HL-60 (cell line): ENCODE measurements around the gene RAP1GAP.

Source experiments
- DNase-seq, 2 experiments: peaks; one replicate each; pipeline ENCODE4 v3.0.0-alpha.2; 2010 to 2020; ENCODE audit warnings: low read depth in 1 of 2, low spot score in 1 of 2
- H3K27ac ChIP-seq: fragments of 250-450 bp; sonication (Bioruptor Pico); replicated peaks from 2 replicates; pipeline ENCODE4 v1.5.1; 2020; ENCODE audit warnings: mild to moderate bottlenecking, moderate library complexity
- H3K27me3 ChIP-seq: fragments of 250-450 bp; sonication (Bioruptor Pico); 2 replicates; pipeline ENCODE4 v1.5.1; 2021; ENCODE audit warnings: mild to moderate bottlenecking, moderate library complexity; ENCODE audit not compliant: insufficient read depth, poor library complexity, severe bottlenecking
- H3K4me3 ChIP-seq: replicated peaks from 2 replicates; pipeline ENCODE4 v1.5.1; 2011; ENCODE audit warnings: mild to moderate bottlenecking, control low read depth, low read length; ENCODE audit not compliant: insufficient read depth
- GABPA ChIP-seq: IDR thresholded peaks from 2 replicates; pipeline ENCODE4 v1.6.1; 2012; ENCODE audit warnings: low read depth
- POLR2AphosphoS5 ChIP-seq: IDR thresholded peaks from 2 replicates; pipeline ENCODE4 v1.6.1; 2012; ENCODE audit warnings: low read depth
- SPI1 ChIP-seq: IDR thresholded peaks from 2 replicates; pipeline ENCODE4 v1.6.1; 2012; ENCODE audit warnings: low read depth, mild to moderate bottlenecking, borderline replicate concordance
- TF ChIP-seq, protein P1 (sequence below): IDR thresholded peaks from one replicate; pipeline ENCODE4 v1.5.1; 2011; ENCODE audit warnings: low read length, control low read depth, inconsistent platforms; ENCODE audit not compliant: insufficient read depth
- TF ChIP-seq, protein P2 (sequence below): IDR thresholded peaks from 2 replicates; pipeline ENCODE4 v1.6.1; 2012; ENCODE audit warnings: low read depth; ENCODE audit not compliant: insufficient replicate concordance

RAP1GAP gene

DNA sequence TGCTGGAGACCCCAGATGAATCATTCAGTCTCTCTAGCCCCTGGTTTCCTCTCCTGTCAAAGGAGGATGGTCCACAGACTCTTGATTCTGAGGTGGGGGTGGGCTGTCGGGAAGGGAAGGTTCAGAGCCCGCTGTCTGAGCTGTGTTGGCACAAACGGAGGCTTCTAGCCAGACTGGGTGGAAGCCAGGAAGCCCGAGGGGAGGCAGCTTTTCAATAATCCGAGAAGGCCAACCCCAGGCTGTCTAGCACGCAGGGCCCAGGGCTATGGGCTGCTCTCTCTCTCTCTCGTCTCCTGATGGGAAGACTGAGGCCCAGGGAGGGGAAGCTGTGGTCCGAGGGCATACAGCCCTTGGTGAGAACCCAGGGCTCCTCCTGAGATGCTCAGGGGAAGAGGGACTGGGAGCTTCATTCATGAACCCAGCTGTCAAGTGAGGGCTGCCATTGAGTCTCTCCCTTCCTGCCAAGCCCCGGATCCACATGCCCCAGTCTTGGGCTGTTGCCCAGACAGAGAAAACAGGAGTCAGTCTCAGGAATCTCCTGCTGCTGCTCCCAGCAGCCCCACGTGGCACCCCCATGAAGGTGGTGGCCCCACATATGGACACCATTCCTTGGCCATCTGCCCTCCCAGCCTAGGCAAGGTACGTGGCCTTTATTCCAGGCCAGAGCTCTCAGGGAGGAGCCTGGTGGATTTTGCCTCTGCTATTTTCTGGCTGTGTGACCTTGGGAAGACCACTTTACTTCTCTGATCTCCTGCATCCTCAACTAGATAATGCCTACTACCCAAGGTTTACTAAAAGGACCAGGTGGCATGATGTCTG lies 44.4 kb downstream of the RAP1GAP start:
- Histone ChIP-seq H3K27me3 (peaks cover 28% of the 10 kb centered on the region), H3K27ac (no peak overlapping the region), H3K4me3 (no peak overlapping the region)
- no peak for DNase-seq
- TF ChIP-seq, protein P1, sequence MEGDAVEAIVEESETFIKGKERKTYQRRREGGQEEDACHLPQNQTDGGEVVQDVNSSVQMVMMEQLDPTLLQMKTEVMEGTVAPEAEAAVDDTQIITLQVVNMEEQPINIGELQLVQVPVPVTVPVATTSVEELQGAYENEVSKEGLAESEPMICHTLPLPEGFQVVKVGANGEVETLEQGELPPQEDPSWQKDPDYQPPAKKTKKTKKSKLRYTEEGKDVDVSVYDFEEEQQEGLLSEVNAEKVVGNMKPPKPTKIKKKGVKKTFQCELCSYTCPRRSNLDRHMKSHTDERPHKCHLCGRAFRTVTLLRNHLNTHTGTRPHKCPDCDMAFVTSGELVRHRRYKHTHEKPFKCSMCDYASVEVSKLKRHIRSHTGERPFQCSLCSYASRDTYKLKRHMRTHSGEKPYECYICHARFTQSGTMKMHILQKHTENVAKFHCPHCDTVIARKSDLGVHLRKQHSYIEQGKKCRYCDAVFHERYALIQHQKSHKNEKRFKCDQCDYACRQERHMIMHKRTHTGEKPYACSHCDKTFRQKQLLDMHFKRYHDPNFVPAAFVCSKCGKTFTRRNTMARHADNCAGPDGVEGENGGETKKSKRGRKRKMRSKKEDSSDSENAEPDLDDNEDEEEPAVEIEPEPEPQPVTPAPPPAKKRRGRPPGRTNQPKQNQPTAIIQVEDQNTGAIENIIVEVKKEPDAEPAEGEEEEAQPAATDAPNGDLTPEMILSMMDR = no peak
- no peak for TF ChIP-seq POLR2AphosphoS5
- TF ChIP-seq, protein P2, sequence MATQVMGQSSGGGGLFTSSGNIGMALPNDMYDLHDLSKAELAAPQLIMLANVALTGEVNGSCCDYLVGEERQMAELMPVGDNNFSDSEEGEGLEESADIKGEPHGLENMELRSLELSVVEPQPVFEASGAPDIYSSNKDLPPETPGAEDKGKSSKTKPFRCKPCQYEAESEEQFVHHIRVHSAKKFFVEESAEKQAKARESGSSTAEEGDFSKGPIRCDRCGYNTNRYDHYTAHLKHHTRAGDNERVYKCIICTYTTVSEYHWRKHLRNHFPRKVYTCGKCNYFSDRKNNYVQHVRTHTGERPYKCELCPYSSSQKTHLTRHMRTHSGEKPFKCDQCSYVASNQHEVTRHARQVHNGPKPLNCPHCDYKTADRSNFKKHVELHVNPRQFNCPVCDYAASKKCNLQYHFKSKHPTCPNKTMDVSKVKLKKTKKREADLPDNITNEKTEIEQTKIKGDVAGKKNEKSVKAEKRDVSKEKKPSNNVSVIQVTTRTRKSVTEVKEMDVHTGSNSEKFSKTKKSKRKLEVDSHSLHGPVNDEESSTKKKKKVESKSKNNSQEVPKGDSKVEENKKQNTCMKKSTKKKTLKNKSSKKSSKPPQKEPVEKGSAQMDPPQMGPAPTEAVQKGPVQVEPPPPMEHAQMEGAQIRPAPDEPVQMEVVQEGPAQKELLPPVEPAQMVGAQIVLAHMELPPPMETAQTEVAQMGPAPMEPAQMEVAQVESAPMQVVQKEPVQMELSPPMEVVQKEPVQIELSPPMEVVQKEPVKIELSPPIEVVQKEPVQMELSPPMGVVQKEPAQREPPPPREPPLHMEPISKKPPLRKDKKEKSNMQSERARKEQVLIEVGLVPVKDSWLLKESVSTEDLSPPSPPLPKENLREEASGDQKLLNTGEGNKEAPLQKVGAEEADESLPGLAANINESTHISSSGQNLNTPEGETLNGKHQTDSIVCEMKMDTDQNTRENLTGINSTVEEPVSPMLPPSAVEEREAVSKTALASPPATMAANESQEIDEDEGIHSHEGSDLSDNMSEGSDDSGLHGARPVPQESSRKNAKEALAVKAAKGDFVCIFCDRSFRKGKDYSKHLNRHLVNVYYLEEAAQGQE = no peak
- TF ChIP-seq GABPA = no peak
- no peak for TF ChIP-seq SPI1

DNA sequence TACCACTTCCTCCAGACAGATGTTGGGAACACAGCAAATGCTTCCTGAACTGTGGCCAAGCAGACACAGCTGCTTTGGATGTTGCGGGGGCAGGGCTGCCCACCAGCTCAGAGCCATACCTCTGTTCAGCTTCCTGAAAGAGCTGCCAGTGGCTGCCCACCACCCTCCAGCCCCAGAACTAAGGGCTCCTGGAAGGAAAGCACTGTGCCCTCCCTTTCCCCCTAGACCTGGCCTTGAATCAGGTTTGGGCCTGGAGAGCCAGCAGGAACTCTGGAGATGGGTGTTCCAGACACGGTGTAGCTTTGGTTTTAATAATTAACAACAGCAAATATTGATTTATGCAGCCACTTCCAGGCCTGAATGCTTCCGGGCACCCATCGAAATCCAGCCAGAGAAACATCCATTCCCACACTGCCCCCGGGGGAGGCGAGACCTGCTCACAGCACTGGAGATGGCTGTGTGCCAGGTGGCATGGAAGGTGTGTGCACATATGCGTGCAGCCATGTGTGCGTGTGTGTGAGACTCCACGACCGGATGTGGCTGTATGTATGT lies 45.7 kb downstream of the RAP1GAP start:
- DNase-seq = no peak
- TF ChIP-seq GABPA (no peak), POLR2AphosphoS5 (no peak), SPI1 (no peak)
- TF ChIP-seq, protein P2 = no peak
- TF ChIP-seq, protein P1 = no peak
- Histone ChIP-seq H3K4me3 (no peak overlapping the region), H3K27ac (no peak overlapping the region), H3K27me3 (peaks cover 32% of the 10 kb centered on the region)

DNA sequence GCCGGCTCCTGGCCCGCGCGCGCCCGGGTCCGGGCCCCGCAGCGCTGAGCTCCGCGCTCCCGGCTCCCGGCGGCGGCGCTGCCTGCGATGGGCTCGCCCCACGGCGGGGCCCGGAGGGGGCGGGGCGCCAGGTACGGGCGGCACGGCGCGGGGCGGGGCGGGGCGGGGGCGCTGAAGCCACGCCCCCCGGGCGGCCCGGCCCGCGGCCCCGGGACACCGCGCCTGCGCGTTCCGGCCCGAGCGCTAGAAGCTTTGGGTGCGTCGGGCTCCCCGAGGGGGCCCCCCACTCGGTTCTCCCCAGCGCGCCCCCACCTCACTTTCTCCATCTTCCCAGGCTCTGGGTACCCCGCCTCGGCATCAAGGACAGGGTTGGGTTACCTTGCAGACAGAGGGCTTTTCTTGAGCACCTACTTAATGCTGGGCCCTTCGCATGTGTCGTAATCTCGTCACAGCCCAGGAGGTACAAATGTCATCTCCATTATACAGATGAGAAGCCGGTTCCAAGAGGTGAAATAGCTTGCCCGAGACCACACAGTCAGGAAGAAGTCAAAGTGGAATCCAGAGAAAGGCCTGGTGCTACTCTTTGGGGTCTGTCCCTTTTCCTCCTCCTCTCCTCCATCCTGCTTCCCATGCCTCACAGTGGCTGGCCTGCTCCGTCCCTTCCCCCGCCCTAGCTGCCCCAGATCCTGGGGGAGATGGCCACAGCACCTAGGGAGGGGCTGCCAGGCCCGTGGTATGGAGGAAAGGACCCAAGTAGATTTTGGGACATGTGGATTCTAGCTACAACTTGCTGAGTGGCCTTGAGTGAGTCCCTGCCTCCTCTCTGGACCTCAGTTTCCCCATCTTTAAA lies 46.5 kb downstream of the RAP1GAP start:
- TF ChIP-seq GABPA = no peak
- TF ChIP-seq, protein P2 = no peak
- TF ChIP-seq, protein P1 = no peak
- no peak for TF ChIP-seq POLR2AphosphoS5
- no peak for TF ChIP-seq SPI1
- Histone ChIP-seq H3K27ac (no peak overlapping the region), H3K27me3 (peaks cover 32% of the 10 kb centered on the region), H3K4me3 (no peak overlapping the region)
- DNase-seq = no peak
